Right lobe of liver (tissue), 4 donors: Measurements from ENCODE around the gene RPGRIP1.

Source experiments
- CTCF ChIP-seq, 4 donors: fragments of 200-600 bp in 3 of 4; fragments of 450-650 bp in 1 of 4; IDR thresholded peaks; one replicate each; pipeline versions ENCODE4 v1.5.1 to v1.8.0; 2016 to 2022; ENCODE audit warnings: antibody characterized with exemption in 4 of 4, mild to moderate bottlenecking in 2 of 4
- POLR2A ChIP-seq: fragments of 450-650 bp; IDR thresholded peaks from one replicate; pipeline ENCODE4 v1.6.1; 2017; ENCODE audit warnings: antibody characterized with exemption, mild to moderate bottlenecking
- donor health status: DM: no; HTN: no; CAD: no.
- donor health status: DM: no; HTN: no; CAD: no.
- donor health status: DM: no; HTN: yes; CAD: no.

GRCh38 chr14:21263284-21264024 is 16.4 kb upstream of the RPGRIP1 start:
- TF ChIP-seq CTCF (IDR thresholded peaks at IDR 0.05) (no peak), POLR2A (no peak)
